NCI-H2196 treated with DMSO at 0.1 percent for 48 hours (cell line): ENCODE data around the gene MAX.
"Not testable (repeated sequence)": the region's sequence is repeated elsewhere in the genome, so short reads cannot be mapped to it uniquely, and the experiment has no call there.

Experiments used
- DNase-seq: peaks from one replicate; lab custom pipeline; 2025; ENCODE audit not compliant: unreplicated experiment; lab: John Stamatoyannopoulos, UW

The MAX gene

GRCh38 chr14:65106316-65106715, 4.0 kb upstream of the MAX start:
- DNase-seq: no peak

DNA sequence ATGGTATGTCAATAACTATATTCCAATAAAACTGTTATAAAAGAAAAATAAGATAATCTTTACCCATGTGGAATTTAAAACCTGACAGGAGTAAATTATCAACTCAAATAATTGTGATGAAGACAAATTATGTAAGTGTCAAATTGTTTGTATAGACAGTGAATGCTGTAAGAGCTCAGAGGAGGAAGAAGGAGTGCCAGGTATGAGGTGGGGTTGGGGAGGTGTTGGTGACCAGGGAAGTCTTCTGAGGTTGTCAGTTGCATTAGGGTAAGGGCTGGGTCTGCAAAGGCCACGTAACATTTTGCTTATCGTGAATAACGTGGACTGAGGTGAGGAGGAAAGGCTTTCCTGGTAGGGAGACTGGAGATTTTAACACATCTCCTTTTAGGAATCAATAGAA, 2.5 kb upstream of the MAX start:
- no peak for DNase-seq

DNA sequence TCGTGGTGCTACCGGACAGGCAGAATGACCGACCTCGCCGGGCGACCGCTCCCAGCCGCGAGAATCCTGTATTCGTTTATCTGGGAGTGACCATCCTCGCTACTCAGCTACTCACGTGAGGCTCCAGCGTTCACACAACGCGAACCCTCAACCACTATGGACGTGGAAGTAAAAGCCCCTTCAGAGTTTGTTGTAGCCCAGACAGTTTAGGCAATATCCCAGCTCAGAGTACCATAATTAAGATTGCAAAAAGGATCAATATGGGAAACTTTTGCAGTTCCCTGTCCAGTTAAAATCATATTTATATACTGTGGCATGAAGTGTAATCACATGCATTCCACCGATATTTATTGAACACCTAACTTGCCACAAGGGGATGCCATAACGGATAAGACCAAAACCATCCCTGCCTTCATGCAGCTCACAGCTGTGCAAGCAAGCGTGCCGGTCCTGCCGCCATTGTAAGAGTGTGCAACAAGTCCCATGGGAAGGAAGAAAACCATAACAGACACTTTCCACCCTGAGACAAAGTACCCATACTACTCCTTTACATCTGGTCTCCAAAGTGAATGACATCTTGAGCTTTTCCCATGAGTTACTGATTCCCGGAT, 938 bp upstream of the MAX start:
- no peak for DNase-seq

- no peak for DNase-seq
These were observed 481 bp downstream of the MAX start for GRCh38 chr14:65101631-65102440.

DNA sequence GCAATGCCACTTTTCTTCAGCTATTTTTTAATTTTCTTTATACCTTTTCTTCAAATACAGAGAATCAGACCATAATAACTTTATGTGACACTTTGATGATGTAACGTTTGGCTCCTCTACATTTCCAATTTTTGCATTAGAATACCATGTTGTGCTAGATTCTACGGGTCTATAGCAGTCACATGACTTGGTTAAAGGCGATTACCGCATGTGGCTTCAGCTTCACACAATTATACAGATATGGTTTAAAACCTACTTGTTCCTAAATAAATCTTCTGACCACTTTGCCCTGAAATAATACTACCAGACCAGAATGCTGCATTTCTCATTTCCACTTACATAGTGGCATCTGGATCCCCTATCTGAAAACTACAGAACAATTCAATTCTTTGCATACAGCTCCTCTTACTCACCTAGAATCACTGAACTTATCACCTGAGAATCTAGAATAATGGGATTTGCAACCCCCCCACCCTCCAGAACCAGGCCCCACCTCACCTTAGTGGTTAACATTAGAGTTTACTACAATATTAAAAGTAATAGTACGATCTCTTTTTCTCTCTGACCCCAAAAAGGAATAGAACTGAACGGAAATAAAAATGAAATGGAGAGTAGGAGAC, 1.3 kb downstream of the MAX start:
- DNase-seq: no peak

DNA sequence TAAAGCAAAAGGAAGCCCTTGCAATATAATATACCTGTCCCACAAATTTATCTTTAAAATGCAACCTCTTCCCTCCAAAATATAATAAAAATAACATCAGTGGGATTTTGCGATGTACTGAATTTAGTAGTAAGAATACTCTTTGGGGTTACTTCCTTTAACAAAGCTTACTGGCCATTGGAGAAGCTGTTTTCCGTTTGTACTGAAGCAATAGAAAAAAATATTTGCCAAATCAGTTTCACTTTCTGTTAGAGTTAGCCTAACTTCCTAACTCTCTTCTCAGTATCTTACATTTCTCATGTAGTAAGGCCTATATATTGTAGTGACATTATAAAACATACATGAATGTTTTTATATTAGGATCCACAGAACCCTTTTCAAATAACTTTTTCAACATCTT, 3.7 kb downstream of the MAX start:
- no peak for DNase-seq

GRCh38 chr14:65096323-65097089, 5.8 kb downstream of the MAX start:
- DNase-seq: no peak

DNA sequence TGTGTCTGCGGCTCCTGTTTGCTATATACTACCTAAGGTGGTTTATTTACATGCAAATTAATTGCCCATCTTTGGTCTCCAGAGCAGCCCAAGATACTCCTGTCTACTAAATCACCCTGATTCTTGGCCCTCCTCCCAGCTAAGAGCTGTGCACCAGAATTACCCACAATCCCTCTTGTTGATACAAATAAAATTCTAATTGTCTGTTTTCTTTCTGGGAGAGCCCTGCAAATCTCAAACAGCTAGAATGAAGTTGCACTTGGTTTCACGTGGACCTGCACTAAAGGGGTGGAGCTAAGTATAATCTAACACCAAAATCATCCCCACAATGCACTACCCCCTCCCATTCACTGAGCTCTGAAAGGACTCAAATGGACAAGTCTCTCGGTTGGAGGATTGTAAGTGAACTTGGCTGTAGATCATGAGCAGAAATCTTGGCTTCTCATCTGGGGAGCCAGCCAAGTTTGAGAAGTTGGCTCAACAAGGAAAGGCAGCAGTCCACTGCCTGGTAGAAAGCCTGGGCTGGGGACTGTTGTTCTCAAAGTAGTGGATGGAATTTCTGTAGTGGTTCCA, 6.6 kb downstream of the MAX start:
- DNase-seq: peak; percentile 66

GRCh38 chr14:65092349-65092748, 10.0 kb downstream of the MAX start:
- no peak for DNase-seq

- not testable (repeated sequence) for DNase-seq
These were observed 14.5 kb downstream of the MAX start for GRCh38 chr14:65087835-65088234.

- not testable (repeated sequence) for DNase-seq
These were observed 15.6 kb downstream of the MAX start for GRCh38 chr14:65086686-65087085.

- no peak for DNase-seq
These were observed 17.5 kb downstream of the MAX start for GRCh38 chr14:65084554-65085505.

DNA sequence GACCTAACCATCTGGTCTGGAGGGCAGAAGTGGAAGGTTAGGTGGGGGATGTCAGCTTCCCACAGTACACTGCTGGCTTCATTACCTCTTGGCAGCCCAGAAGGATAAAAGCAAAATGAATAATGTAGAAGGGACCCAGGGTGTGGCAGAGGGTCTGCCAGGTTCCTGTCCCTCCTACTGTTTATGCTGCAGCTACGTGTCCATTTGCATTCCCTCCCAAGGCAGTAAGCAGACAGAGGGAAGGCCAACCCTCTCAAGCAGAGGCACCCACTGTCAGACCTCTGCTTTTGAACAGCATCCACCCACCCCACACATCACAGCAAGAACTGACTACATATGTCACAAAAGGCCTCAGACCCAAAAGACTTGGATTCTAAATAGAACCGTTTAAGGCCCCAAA, 19.4 kb downstream of the MAX start:
- no peak for DNase-seq

GRCh38 chr14:65080960-65081747, 21.2 kb downstream of the MAX start:
- DNase-seq: no peak

- no peak for DNase-seq
These were observed 22.5 kb downstream of the MAX start for GRCh38 chr14:65079768-65080167.

DNA sequence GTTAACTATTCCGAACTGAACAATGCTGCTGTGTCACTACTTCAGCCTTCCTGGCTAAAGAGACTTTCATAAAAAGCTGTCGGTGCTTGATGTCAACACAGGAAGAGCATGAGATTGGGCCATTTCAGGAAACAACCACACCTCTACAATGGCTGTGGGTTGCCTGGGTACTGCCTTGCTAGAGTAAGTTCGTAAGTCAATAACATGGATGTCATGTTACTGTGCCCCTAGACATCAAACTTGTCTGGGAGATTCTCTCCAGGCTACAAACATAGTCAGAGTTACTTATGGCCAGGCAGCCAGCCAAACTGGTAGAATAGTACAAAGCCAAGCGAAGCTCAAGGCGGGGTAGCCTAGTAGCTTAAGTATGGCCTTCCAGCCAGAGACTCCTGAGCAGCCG, 23.1 kb downstream of the MAX start:
- DNase-seq: no peak

GRCh38 chr14:65077318-65077717, 25.0 kb downstream of the MAX start:
- no peak for DNase-seq

GRCh38 chr14:65075628-65076325, 26.5 kb downstream of the MAX start:
- no peak for DNase-seq
